Measurements from ENCODE around the gene SLC26A9. TPM values are rescaled to one million over a fixed set of nuclear protein-coding genes. Genes with fewer than 3 reads are reported as not detected.
"Not testable (repeated sequence)": the region's sequence is repeated elsewhere in the genome, so short reads cannot be mapped to it uniquely, and the experiment has no call there.

Gene SLC26A9
- total RNA-seq, 1 donor from 2014 or later, result 34.0 TPM

- no peak for ATAC-seq
Observed at GRCh38 chr1:205917466-205918238, 25.6 kb downstream of the SLC26A9 start.

GRCh38 chr1:205916541-205916940, 26.7 kb downstream of the SLC26A9 start:
- intact Hi-C loops (cut with micrococcal nuclease), result no loop called here
- DNase-seq, result no peak
- ATAC-seq, result no peak

More at GRCh38 chr1:205917466-205918238, 25.6 kb downstream of the SLC26A9 start:
- intact Hi-C loops (cut with micrococcal nuclease), result no loop called here
- no peak for DNase-seq

GRCh38 chr1:205915354-205915990, 27.8 kb downstream of the SLC26A9 start:
- peak; percentile 66 for DNase-seq
- intact Hi-C loops (cut with micrococcal nuclease), result no loop called here
- ATAC-seq, result peak; percentile 49

- ATAC-seq (peak; percentile 65), DNase-seq (peak; percentile 62)
- intact Hi-C loops (cut with micrococcal nuclease), result no loop called here
Observed at GRCh38 chr1:205914730-205915129, 28.5 kb downstream of the SLC26A9 start.

- intact Hi-C loops (cut with micrococcal nuclease), result no loop called here
- no peak for ATAC-seq
- DNase-seq, result no peak
Observed at GRCh38 chr1:205914155-205914507, 29.1 kb downstream of the SLC26A9 start.

GRCh38 chr1:205913451-205914154, 29.7 kb downstream of the SLC26A9 start:
- ATAC-seq, result peak; percentile 63
- intact Hi-C loops (cut with micrococcal nuclease), result no loop called here
- peak; percentile 82 for DNase-seq

- intact Hi-C loops (cut with micrococcal nuclease), result loop anchor here (5.0 kb wide), 1 partner anchor 115 kb away; no protein-coding TSS in a partner anchor
- ATAC-seq (peak; percentile 65), DNase-seq (no peak)
Observed at GRCh38 chr1:205907794-205908193, 35.5 kb downstream of the SLC26A9 start.

GRCh38 chr1:205905095-205905494, 38.2 kb downstream of the SLC26A9 start:
- ATAC-seq, DNase-seq: not testable (repeated sequence)
- intact Hi-C loops (cut with micrococcal nuclease), result loop anchor here (5.0 kb wide), 1 partner anchor 113 kb away; no protein-coding TSS in a partner anchor

- intact Hi-C loops (cut with micrococcal nuclease), result no loop called here
- no peak for DNase-seq
- ATAC-seq, result no peak
Observed at GRCh38 chr1:205896351-205896750, 46.9 kb downstream of the SLC26A9 start.

- DNase-seq; intact Hi-C loops (cut with micrococcal nuclease); ATAC-seq: not testable (repeated sequence)
Observed at GRCh38 chr1:205894119-205894518, 49.1 kb downstream of the SLC26A9 start.

- ATAC-seq; intact Hi-C loops (cut with micrococcal nuclease); DNase-seq: not testable (repeated sequence)
Observed at GRCh38 chr1:205892175-205892574, 51.1 kb downstream of the SLC26A9 start.

GRCh38 chr1:205891481-205891880, 51.8 kb downstream of the SLC26A9 start:
- ATAC-seq; DNase-seq; intact Hi-C loops (cut with micrococcal nuclease): not testable (repeated sequence)

GRCh38 chr1:205890631-205891030, 52.6 kb downstream of the SLC26A9 start:
- ATAC-seq; intact Hi-C loops (cut with micrococcal nuclease); DNase-seq: not testable (repeated sequence)

- ATAC-seq; intact Hi-C loops (cut with micrococcal nuclease); DNase-seq: not testable (repeated sequence)
Observed at GRCh38 chr1:205889706-205890105, 53.5 kb downstream of the SLC26A9 start.

GRCh38 chr1:205889006-205889405, 54.2 kb downstream of the SLC26A9 start:
- DNase-seq; intact Hi-C loops (cut with micrococcal nuclease); ATAC-seq: not testable (repeated sequence)

- DNase-seq (no peak), ATAC-seq (no peak)
- intact Hi-C loops (cut with micrococcal nuclease), result no loop called here
Observed at GRCh38 chr1:205883792-205884191, 59.5 kb downstream of the SLC26A9 start.

GRCh38 chr1:205880923-205881322, 62.3 kb downstream of the SLC26A9 start:
- ATAC-seq (no peak), DNase-seq (no peak)
- intact Hi-C loops (cut with micrococcal nuclease), result no loop called here

- no peak for ATAC-seq
- intact Hi-C loops (cut with micrococcal nuclease), result no loop called here
- DNase-seq, result no peak
Observed at GRCh38 chr1:205879974-205880373, 63.3 kb downstream of the SLC26A9 start.

GRCh38 chr1:205878026-205878425, 65.2 kb downstream of the SLC26A9 start:
- intact Hi-C loops (cut with micrococcal nuclease), result no loop called here
- DNase-seq (no peak), ATAC-seq (no peak)

GRCh38 chr1:205873148-205873547, 70.1 kb downstream of the SLC26A9 start:
- intact Hi-C loops (cut with micrococcal nuclease); ATAC-seq; DNase-seq: not testable (repeated sequence)
